Measurements from ENCODE around the gene NDST1. TPM values are rescaled to one million over a fixed set of nuclear protein-coding genes. Genes with fewer than 3 reads are reported as not detected.
A peak's percentile ranks its signal among the peaks of the same experiment; 100 is the strongest.

NDST1 gene
- total and polyA plus RNA-seq, 12 donors: 14.8 to 86.1 (median 58.5) TPM

- Histone ChIP-seq H3K36me3 (peaks cover 0 to 12% (median 0%) of the 10 kb centered on the region in 9 donors), H3K27ac (peak overlapping the region; percentile 59 to 93 (median 85)), H3K9me3 (no peaks in the 10 kb centered on the region), H3K4me1 (peaks cover 60 to 100% (median 100%) of the 10 kb centered on the region in 9 donors), H3K4me3 (no peak overlapping the region), H3K27me3 (no peaks in the 10 kb centered on the region)
- intact Hi-C loops (cut with DNase I): loop anchor here in 1 of 10 donors (2.0 kb wide), 1 partner anchor 19 kb away; no protein-coding TSS in a partner anchor
- ATAC-seq: no peak
- TF ChIP-seq, protein P1, sequence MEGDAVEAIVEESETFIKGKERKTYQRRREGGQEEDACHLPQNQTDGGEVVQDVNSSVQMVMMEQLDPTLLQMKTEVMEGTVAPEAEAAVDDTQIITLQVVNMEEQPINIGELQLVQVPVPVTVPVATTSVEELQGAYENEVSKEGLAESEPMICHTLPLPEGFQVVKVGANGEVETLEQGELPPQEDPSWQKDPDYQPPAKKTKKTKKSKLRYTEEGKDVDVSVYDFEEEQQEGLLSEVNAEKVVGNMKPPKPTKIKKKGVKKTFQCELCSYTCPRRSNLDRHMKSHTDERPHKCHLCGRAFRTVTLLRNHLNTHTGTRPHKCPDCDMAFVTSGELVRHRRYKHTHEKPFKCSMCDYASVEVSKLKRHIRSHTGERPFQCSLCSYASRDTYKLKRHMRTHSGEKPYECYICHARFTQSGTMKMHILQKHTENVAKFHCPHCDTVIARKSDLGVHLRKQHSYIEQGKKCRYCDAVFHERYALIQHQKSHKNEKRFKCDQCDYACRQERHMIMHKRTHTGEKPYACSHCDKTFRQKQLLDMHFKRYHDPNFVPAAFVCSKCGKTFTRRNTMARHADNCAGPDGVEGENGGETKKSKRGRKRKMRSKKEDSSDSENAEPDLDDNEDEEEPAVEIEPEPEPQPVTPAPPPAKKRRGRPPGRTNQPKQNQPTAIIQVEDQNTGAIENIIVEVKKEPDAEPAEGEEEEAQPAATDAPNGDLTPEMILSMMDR (IDR thresholded peaks at IDR 0.05): no peak
- 94% methylated on average over 8 of the region's 8 CpGs for WGBS, 2 donors
- DNase-seq: no peak
Observed at GRCh38 chr5:150505816-150506215, 2.1 kb upstream of the NDST1 start.

GRCh38 chr5:150506571-150507473 is 1.1 kb upstream of the NDST1 start:
- Histone ChIP-seq H3K36me3 (peaks cover 0 to 5% (median 0%) of the 10 kb centered on the region in 9 donors), H3K27me3 (no peaks in the 10 kb centered on the region), H3K4me3 (no peak overlapping the region), H3K4me1 (peaks cover 65 to 100% (median 100%) of the 10 kb centered on the region in 9 donors), H3K27ac (peak overlapping the region in 9 of 10 donors; percentile 1 to 93 (median 85)), H3K9me3 (no peaks in the 10 kb centered on the region)
- no peak for ATAC-seq
- WGBS, 2 donors: 43 to 44% methylated on average over 11 of the region's 11 CpGs
- TF ChIP-seq, protein P1 (IDR thresholded peaks at IDR 0.05): no peak
- DNase-seq: no peak
- intact Hi-C loops (cut with DNase I): no loop called here

GRCh38 chr5:150508277-150508640 is 328 bp downstream of the NDST1 start:
- Histone ChIP-seq H3K4me1 (peaks cover 71 to 100% (median 100%) of the 10 kb centered on the region in 9 donors), H3K36me3 (peaks cover 0 to 5% (median 0%) of the 10 kb centered on the region in 9 donors), H3K9me3 (no peaks in the 10 kb centered on the region), H3K27me3 (no peaks in the 10 kb centered on the region), H3K27ac (peak overlapping the region in 8 of 10 donors; percentile 17 to 93 (median 86)), H3K4me3 (no peak overlapping the region)
- intact Hi-C loops (cut with DNase I): no loop called here
- DNase-seq (no peak), ATAC-seq (no peak)
- TF ChIP-seq, protein P1 (IDR thresholded peaks at IDR 0.05): no peak
- WGBS, 2 donors: 49 to 58% methylated on average over 2 of the region's 2 CpGs

DNA sequence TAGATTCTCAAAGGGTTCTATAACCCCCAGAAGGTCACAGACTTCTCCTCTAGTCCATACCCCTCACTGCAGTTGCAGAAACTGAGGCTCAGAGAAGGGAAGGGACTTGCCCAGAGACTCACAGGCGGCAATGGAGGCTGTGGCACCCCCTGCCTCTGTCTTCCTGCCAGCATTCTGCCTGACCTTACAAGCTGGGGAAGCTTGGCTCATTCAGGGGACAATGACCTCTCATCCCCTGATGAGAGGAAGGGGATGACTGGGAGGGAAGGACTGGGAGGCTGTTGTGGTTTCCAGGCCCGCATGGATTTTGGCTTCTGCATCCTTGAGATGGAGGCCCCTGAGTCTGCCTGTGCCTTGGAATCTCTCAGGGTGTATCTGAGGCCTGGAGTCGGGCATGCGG is 897 bp downstream of the NDST1 start:
- H3K4me3 ChIP-seq: no peak overlapping the region
- TF ChIP-seq, protein P1 (IDR thresholded peaks at IDR 0.05): no peak
- H3K36me3 ChIP-seq: peaks cover 0 to 5% (median 0%) of the 10 kb centered on the region in 9 donors
- peak overlapping the region in 7 of 10 donors; percentile 78 to 93 (median 88) for H3K27ac ChIP-seq
- intact Hi-C loops (cut with DNase I): no loop called here
- WGBS, 2 donors: 50 to 52% methylated on average over 4 of the region's 4 CpGs
- H3K9me3 ChIP-seq: no peaks in the 10 kb centered on the region
- no peak for ATAC-seq
- H3K27me3 ChIP-seq: no peaks in the 10 kb centered on the region
- no peak for DNase-seq
- H3K4me1 ChIP-seq: peaks cover 65 to 100% (median 99%) of the 10 kb centered on the region in 9 donors

Measured in heart right ventricle (tissue), 16 donors.